Upper lobe of right lung (tissue), 1 donor: ENCODE measurements around the gene SERINC2. TPM values are rescaled to one million over a fixed set of nuclear protein-coding genes. Genes with fewer than 3 reads are reported as not detected.
A peak's percentile ranks its signal among the peaks of the same experiment; 100 is the strongest.

Experiments
- ATAC-seq: fragments of 200-7000 bp; cut with Tn5 transposase; one replicate; pipeline ENCODE4 v1.9.1; 2020; ENCODE audit warnings: mild to moderate bottlenecking, moderate library complexity
- DNase-seq: peaks from one replicate; pipeline ENCODE4 v3.0.0-alpha.2; 2020
- H3K27ac ChIP-seq: fragments of 200-600 bp; one replicate; pipeline ENCODE4 v1.8.0; 2022
- H3K27me3 ChIP-seq: fragments of 200-600 bp; one replicate; pipeline ENCODE4 v1.8.0; 2022; ENCODE audit warnings: mild to moderate bottlenecking
- H3K36me3 ChIP-seq: fragments of 200-600 bp; one replicate; pipeline ENCODE4 v1.8.0; 2022
- H3K4me1 ChIP-seq: fragments of 200-600 bp; one replicate; pipeline ENCODE4 v1.8.0; 2022
- H3K4me3 ChIP-seq: fragments of 200-600 bp; one replicate; pipeline ENCODE4 v1.8.0; 2022; ENCODE audit warnings: mild to moderate bottlenecking
- H3K9me3 ChIP-seq: fragments of 200-600 bp; one replicate; pipeline ENCODE4 v1.8.0; 2022
- CTCF ChIP-seq: fragments of 200-600 bp; IDR thresholded peaks from one replicate; pipeline ENCODE4 v1.8.0; 2022; ENCODE audit warnings: antibody characterized with exemption
- intact Hi-C: fragments of 100-400 bp; cut with DNase I; formaldehyde crosslinking; loops from one replicate; pipeline ENCODE4 v1.11.0; 2022
- total RNA-seq: library from RNA; stranded (reverse); fragmentation: NEBNext Ultra II Directional; extraction: Animal tissue kit (Norgen Biotek cat#: 25700); gene quantifications from one replicate; pipeline ENCODE4 v1.2.1, GENCODE V29; 2021
- donor health status: DM: no; HTN: yes; CAD: no; lungs with severe emphysema.

Gene SERINC2
- total RNA-seq, 1 donor from 2014 or later, result 40.6 TPM

- no peaks in the 10 kb centered on the region for H3K9me3 ChIP-seq
- H3K36me3 ChIP-seq, result no peaks in the 10 kb centered on the region
- intact Hi-C loops, result no loop called here
- peaks cover 6% of the 10 kb centered on the region for H3K4me1 ChIP-seq
- peak overlapping the region; percentile 56 for H3K27ac ChIP-seq
- no peak overlapping the region for H3K4me3 ChIP-seq
- no peaks in the 10 kb centered on the region for H3K27me3 ChIP-seq
- DNase-seq, result no peak
- TF ChIP-seq CTCF, result no peak
- ATAC-seq, result peak; percentile 87
These were observed 70.3 kb downstream of the SERINC2 start for GRCh38 chr1:31483012-31483946.

Other genes with a start within 250 kb of the SERINC2 start
- gene NKAIN1, start 173.3 kb upstream of the SERINC2 start, total RNA-seq, result not detected
- gene SNRNP40, start 116.4 kb upstream of the SERINC2 start, total RNA-seq, result 35.2 TPM
- gene ZCCHC17, start 116.2 kb upstream of the SERINC2 start, total RNA-seq, result 16.0 TPM
- 63.6 TPM for gene FABP3, start 40.1 kb upstream of the SERINC2 start, total RNA-seq
- gene TINAGL1, start 163.3 kb downstream of the SERINC2 start, total RNA-seq, result 154 TPM
- not detected for gene HCRTR1, start 204.5 kb downstream of the SERINC2 start, total RNA-seq
- gene PEF1, start 231.7 kb downstream of the SERINC2 start, total RNA-seq, result 69.9 TPM